ENCODE data around the gene IKBKE. TPM values are rescaled to one million over a fixed set of nuclear protein-coding genes. Genes with fewer than 3 reads are reported as not detected.

The IKBKE gene
- total and polyA plus RNA-seq, 2 donors (not counting 3 experiments of a cell fraction or from before 2014, with no cell fraction given) = 17.9 to 20.7 TPM

- no peak overlapping the region for H3K4me3 ChIP-seq (replicated peaks in 1 of 3; ENCODE audit: insufficient read depth in 1 of 3, low read depth in 1 of 3, low read length in 3 of 3)
- H3K27me3 ChIP-seq (ENCODE audit: control insufficient read depth in 2 of 2, insufficient read depth in 2 of 2, low read length in 2 of 2) = no peaks in the 10 kb centered on the region
- no peak for DNase-seq (ENCODE audit: low read depth, low spot score)
- dilution Hi-C loops (cut with MboI; ENCODE audit: extremely low pct_ligation_motif_present, low sequenced_read_pairs) = no loop called here
- H4K20me1 ChIP-seq (replicated peaks; ENCODE audit: control insufficient read depth, extremely low read depth, insufficient read depth, low read length) = no peaks in the 10 kb centered on the region
- FAIRE-seq = peak; percentile 52
- TF ChIP-seq POLR2AphosphoS5 (IDR thresholded peaks at IDR 0.05; ENCODE audit: insufficient read depth, low read depth, low read length) = no peak
- no peak for TF ChIP-seq GATA2 (IDR thresholded peaks at IDR 0.05; ENCODE audit: insufficient read depth, insufficient read length, low read depth, low read length)
- TF ChIP-seq POLR2A (IDR thresholded peaks at IDR 0.05; ENCODE audit: low read depth, low read length) = no peak
- TF ChIP-seq JUN (IDR thresholded peaks at IDR 0.05; ENCODE audit: borderline replicate concordance, insufficient read depth, insufficient read length, low read depth) = no peak
- no peak for TF ChIP-seq EZH2 (IDR thresholded peaks at IDR 0.05; ENCODE audit: borderline replicate concordance, low read depth, low read length, severe bottlenecking)
- no peak for TF ChIP-seq MAX (IDR thresholded peaks at IDR 0.05; ENCODE audit: insufficient read depth, insufficient read length)
- no peak for TF ChIP-seq FOS (IDR thresholded peaks at IDR 0.05; ENCODE audit: borderline replicate concordance, insufficient read depth, low read length)
- TF ChIP-seq CTCF (IDR thresholded peaks at IDR 0.05; ENCODE audit: extremely low read depth in 1 of 2, insufficient read depth in 1 of 2, low read depth in 1 of 2, low read length in 2 of 2) = no peak
- no peak for TF ChIP-seq MYC (IDR thresholded peaks at IDR 0.05; ENCODE audit: low read depth, low read length)
- peaks cover 2 to 30% of the 10 kb centered on the region in 2 experiments for H3K36me3 ChIP-seq (ENCODE audit: control insufficient read depth in 2 of 2, extremely low read depth in 1 of 2, insufficient read depth in 2 of 2, low read length in 2 of 2)
- H3K79me2 ChIP-seq (ENCODE audit: control insufficient read depth, insufficient read depth, low read length) = no peaks in the 10 kb centered on the region
- H3K4me1 ChIP-seq (ENCODE audit: control insufficient read depth, extremely low read depth, insufficient read depth, low read length) = peaks cover 9% of the 10 kb centered on the region
- POLR2A ChIA-PET = no interaction called here
- intact Hi-C loops (cut with micrococcal nuclease) = loop anchor here (1.0 to 10.0 kb wide), 5 partner anchors 53 to 424 kb away; no protein-coding TSS in a partner anchor
- no TSS peak for BruUV-seq (replicated peaks)
- H3K4me2 ChIP-seq (ENCODE audit: insufficient read depth, low read length) = no peak overlapping the region
- no peak overlapping the region for H3K9ac ChIP-seq (replicated peaks; ENCODE audit: extremely low read depth, insufficient read depth, low read length)
- H2AFZ ChIP-seq (ENCODE audit: low read depth, low read length) = no peak overlapping the region
- H3K27ac ChIP-seq (ENCODE audit: insufficient read depth, low read depth, low read length) = no peak overlapping the region
- H3K9me1 ChIP-seq (replicated peaks; ENCODE audit: control insufficient read depth, extremely low read depth, insufficient read depth, low read length) = no peaks in the 10 kb centered on the region
- no peaks in the 10 kb centered on the region for H3K9me3 ChIP-seq (replicated peaks; ENCODE audit: control insufficient read depth, insufficient read depth, low read length)
- CTCF ChIA-PET = interaction anchor here (0.5 to 3.3 kb wide), 34 partner anchors 8 to 491 kb away, joined by 3 to 85 read pairs (median 5); partner anchors contain the start of genes DYRK3, EIF2D and RASSF5
Measured at GRCh38 chr1:206490771-206491405, 20.6 kb downstream of the IKBKE start.

Data from endothelial cell of umbilical vein (primary cell).